GM18502 (cell line): Measurements from ENCODE around the gene C11orf24.
A peak's percentile ranks its signal among the peaks of the same experiment; 100 is the strongest.

Source experiments
- ATAC-seq: cut with Tn5 transposase; IDR thresholded peaks from one replicate; pipeline ENCODE4 v1.9.1; 2021; ENCODE audit warnings: mild to moderate bottlenecking; ENCODE audit not compliant: unreplicated experiment, poor library complexity

The C11orf24 gene

DNA sequence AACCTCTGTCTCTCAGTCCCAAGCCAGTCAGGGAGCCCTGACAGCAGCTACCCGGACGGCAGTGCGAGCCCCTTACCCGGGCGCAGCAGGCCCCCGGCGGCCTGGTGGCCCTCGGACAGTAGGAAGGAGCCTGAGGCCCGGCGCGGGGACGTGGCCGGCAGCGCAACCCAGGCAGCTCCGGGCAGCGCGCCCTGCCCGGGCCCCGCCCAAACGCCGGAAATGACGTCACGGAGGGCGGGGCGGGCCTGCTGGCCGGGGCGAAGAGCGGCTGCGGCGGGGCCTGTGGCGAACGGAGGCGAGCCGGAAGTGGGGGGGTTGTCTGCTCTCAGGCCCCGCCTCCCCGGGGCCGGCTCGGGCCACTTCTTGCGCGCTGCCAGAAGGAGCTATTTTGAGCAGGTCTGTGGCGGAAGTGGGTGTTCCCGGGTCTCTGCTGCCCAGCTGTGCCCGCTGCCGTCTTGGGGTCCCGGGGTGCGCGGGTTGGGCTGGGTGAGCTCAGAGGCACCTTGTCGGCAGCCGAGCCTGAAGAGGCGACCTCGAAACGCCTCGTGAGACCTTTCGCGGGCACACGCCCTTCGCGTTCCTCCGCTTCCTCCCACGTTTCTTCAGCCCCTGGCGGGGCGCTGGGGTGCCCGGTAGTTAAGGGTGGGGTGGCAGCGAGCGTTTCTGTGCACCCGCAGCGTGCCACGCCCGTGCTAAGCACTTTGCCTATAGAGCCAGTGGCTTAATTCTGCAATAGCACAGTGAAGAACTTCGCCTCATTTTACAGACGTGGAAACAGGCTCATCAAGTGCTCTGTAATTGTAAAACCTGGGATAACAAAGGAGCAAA lies at the start of gene C11orf24:
C11orf24 (minus strand) TSS at position 193 of the 828 bp plus-strand sequence. CDS start 8,206 bp downstream, outside the sequence.
- ATAC-seq, result peak; percentile 78

DNA sequence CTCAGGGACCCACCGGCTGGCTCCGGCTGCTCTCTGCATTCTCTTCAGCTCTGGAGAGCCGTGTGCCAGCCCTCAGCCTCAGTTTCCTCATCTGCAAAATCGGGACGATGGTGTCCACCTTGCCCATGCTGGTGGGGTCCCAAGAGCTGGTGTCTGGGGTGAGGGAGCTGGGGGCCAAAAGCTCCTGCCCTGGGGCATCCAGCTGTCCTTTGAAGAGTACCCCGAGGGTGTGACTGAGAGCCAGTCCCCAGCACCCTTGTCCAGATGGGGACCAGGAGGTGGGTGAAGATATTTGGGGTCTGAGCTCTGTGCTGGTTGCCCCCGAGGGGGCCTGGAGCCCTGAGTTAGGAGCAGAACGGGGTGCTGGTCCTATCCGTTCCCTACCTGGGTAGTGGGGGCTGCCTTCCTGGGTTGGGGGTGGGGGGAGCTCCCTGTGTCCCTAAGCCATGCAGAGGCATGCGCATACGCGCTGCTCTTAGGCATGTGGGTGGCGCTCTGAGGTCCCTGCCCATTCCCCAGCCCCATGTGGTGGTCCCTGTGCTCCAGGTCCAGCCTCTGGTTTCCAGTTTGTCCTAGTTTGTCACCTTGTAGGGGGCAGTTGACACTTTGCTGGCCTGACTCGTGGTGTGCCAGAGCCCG lies 45.5 kb upstream of the C11orf24 start:
- no peak for ATAC-seq

DNA sequence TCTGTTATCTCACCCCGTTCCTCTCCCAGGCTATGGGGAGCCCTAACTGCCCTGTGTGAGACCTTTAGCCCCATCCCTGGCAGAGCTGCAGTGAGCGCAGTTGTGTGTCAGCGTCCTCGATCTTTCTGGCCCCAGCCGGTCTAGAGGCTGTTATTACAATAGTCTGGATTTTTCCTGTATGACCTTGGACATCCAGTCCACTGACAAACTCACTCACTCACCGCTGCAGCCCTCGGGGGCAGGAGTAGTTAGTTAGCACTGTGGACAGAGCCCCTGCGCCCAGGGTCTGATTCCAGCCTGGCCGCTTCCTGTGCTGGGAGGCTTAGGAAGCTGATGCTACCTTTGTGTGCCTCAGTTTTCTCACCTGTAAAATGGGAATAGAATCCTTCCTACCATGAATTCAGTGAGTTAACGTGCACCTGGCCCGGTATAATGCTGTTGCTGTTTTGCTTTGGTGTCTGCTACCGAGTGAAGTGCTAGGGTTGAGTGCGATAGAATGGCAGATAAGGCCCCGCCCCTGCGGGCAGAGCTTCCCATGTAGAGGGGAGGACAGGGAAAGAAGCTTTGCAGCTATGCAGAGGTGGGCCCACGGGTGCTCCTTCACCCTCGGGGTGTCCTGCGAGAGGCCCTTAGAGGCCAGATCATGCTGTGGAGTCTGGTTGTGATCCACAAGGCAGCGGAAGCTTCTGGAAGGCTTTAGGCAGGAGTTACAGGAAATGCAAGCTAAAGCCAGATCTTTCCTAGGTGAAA lies 43.6 kb upstream of the C11orf24 start:
- no peak for ATAC-seq

DNA sequence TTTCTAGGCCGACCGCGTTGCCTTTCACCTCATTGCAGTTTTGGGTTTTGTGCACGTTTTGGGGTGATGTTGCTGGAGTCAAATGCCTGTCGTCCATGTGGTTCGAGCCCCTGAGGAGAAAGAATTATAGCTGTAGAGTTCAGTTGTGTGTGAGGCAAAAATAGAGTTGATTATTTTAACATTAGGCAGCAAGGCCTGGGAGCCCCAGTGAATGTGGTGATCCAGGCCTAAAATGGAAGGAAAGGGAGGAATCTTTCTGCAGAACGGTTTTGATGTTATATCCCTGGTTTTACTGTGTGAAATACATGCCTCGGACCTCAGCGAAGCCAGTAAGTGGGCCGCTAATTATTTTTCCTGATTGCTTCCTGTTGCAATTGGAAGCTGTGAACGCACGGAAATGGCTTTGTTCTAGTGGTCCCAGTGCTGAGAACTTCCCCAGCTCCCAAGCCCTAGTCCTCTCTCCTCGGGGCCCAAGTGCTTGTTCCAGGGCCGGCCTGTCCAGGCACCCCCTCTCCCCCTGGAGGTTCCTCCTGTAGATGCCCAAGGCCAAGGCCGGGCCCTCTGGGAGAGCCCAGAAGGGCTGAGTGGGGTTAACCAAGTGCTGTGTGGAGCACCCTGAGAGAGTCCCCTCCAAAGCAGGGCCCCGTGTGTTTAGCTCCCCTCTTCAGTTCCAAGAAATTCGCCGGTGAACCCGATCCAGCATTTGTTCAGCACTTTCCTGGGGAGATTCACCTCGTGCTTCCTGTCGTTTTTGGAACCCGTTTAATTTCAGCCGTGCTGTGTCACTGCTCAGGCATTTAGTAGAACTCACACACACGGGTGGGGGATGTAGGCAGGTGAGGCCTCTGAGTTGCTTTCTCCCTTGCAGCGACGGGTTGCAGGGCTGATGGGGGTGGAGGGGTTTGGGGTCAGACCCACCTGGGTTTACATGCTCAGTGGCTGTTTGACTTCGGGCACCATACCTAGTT lies 42.7 kb upstream of the C11orf24 start:
- no peak for ATAC-seq

DNA sequence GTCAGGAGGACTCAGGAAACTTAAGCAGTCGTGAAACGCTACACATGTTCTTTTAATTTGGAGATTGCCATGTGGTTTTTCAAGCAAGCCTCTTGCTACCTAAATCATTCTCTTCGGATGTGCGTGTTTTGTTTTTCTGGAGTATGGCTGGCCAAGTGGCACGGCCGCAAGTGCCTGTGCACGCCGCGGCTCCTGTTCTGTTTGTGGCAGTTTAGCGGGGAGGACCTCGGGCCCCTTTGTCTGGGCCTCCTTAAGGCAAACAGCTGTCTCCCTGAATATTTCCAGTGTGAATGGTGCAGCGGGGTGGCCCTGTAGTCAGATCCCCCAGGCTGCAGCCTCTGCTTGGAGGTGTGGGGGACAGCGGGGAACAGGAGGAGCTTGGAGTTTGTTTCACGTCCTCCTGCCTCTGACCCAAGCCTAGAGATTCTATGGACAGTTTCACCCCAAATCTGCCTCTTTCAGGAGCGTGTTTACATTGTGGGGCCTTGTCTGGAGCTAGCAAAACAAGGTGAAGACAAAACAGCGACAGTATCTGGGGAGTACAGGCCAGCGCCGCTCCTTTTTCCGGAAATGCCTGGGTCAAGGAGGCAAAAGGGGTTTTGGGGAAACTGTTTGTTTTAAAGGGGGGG lies 41.9 kb upstream of the C11orf24 start:
- ATAC-seq, result no peak

DNA sequence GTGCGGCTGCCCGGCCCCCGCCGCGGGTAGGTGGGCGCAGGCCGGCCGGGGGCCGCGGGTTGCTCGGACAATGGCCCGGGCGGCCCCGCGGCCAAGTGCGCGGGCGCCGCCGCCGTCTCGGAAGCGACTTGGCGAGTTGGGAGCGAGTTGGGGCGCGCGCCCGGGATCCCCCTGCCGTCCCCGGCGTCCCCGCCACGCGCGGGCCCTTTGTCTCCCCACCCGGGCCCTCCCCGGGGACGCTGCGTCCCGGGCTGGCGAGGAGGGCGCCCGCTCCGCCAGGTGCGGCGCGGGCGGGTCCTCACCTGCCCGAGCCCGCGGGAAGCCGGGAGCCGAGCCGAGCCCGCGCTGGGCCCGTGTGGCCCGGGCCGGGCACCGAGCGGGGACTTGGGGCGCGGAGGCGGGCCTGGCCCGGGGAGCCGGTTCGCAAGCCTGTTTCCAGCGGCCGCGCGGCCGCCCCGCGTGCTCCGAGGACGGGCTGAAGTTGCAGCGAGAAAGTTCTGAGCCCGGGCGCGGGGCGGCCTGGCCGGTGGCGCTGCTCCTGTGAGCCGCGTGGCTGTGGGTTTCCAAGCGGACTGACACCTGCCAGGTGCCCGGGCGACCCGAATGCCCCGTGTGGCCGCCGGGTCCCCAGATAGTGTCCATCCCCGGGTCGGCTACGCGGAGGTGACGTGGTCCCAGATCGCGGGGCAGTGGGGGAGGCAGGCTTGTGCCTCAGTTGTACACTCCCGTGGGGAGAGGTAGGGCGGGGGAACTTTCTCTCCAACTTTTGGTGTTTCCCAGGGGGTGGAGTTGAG lies 41.2 kb upstream of the C11orf24 start:
- ATAC-seq, result no peak

DNA sequence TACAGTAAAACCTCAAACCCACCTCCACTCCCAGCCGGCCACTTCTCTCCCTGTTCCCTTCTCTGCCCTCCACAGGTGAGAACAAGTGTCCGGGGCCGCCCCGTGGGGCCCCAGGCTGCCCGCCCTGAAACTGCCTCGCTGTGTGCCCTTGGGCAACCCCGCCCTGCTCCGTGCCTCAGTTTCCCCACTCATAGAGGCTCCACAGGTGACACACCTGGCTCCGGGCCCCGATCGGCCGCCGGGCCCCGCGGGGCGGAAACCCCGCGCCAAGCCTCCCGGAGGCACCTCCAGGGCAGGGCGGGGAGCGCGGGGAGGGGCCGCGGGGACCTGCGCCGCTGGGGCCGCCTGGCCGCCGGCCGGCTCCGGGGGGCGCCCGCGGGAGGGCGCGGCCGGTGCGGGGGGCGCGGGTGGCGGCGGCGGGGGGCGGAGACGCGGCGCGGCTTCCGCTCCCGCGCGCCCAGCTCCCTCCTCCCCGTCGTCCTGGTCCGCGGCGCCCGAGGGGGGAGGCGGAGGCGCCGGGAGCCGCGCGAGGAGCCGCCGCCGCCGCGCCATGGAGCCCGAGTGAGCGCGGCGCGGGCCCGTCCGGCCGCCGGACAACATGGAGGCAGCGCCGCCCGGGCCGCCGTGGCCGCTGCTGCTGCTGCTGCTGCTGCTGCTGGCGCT lies 40.5 kb upstream of the C11orf24 start, which contains the start of gene LRP5:
LRP5 (plus strand) TSS at position 475 of the 663 bp plus-strand sequence; CDS start at position 599, 124 bp downstream.
- no peak for ATAC-seq

DNA sequence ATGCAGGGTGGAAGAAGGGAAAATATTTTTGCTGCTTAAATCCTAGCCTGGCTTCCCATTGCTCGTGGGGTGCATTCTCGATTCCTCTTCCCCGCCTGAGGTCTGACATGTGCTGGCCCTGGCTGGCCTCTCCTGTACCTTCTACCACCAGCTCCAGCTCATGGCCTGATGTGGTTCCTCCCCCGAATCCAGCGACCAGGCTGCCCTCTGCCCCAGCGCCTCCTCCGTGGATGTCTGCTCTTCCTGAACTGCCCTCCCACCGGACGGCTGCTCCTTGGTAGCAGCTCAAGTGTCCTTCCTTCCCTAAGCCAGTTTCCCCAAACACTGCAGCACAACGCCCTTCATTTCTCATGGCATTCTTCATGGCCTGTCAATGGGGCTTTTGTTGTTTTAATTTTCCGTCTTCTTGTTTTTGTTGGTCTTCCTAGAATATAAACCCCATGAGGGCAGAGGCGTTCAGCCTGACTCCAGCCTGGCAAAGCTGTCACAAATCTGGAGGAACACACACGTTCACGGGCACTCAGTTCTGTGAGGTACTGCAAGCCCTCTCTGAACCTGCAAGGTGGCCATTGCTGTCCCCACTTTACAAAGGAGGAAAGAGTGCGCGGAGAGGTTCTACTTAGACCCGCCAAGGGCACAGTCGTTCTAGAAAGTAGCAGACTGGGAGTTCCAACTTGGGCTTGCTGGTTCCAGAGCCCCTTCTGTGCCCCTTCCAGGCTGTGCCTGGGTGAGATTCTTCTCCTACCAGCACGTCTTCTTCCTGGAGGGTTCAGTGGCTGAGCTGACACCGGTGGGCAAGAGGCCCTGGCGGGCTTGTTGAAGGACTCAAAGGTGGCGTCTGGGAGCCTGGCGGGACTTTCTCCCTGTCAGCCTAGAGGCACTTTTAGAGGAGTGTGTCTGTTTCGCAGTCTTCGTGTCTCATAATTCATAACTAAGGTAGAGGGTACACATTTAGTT lies 39.7 kb upstream of the C11orf24 start:
- ATAC-seq, result no peak

DNA sequence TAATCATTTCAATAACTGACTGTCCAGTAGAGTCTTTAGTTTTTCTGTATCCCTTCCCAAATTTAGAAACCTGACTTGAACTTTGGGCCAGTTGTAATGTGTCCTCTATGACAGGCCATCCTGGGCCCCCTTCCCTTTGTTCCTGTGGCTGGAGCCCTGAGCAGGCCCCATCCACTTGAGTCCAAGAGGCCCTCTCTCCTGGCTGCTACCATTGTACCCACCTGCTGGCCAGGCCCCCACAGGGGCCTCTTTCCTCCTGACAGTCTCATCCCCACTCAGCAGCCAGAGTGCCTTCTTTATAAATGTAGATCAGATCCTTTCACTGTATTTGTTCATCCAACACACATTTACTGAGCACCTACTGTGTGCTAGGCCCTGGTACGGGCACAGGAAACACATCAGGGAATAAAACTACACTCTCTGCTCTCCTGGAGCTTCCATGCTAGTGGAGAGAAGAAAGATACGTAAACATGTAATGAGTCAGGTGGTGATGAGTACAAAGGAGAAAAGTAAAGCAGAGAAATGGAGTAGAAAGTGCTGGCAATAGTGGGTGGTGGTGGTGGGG lies 37.9 kb upstream of the C11orf24 start:
- no peak for ATAC-seq

DNA sequence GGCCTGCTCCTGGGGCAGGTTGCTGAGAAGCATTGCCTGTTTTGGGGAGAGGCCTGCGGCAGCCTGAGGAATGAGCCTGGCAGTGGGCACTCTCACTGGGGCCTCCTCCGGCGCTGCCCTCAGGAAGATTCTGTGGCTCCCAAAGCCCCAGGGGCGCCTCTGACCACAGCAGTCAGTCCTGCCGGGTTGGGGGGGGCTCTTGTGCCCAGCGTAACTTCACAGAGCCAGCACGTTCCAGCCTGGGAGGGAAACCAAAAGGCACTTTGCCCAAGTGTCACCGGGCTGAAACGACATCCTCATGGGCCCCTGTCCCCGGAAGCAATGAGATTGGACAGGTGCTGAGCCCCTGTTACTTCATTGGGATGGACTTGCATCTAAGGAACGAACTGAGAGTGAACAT lies 36.3 kb upstream of the C11orf24 start:
- no peak for ATAC-seq

DNA sequence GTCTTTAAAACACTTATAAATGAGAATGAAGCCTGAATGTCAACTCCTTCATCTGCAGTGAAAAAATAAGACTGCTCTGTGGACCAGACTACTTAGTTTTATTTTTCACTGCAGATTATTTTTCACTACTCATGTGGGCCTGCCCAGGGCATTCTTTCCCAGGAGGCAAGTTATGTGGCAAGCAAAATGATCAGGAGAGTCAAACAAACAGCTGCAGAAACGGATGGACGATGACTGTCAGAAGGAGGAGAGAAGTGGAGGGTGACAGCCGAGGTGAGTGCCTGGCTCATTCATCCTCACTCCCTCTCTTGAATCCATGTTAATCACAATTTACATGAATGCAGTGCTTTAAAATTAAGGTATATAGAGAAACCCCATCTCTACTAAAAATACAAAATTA lies 34.9 kb upstream of the C11orf24 start:
- ATAC-seq, result no peak

DNA sequence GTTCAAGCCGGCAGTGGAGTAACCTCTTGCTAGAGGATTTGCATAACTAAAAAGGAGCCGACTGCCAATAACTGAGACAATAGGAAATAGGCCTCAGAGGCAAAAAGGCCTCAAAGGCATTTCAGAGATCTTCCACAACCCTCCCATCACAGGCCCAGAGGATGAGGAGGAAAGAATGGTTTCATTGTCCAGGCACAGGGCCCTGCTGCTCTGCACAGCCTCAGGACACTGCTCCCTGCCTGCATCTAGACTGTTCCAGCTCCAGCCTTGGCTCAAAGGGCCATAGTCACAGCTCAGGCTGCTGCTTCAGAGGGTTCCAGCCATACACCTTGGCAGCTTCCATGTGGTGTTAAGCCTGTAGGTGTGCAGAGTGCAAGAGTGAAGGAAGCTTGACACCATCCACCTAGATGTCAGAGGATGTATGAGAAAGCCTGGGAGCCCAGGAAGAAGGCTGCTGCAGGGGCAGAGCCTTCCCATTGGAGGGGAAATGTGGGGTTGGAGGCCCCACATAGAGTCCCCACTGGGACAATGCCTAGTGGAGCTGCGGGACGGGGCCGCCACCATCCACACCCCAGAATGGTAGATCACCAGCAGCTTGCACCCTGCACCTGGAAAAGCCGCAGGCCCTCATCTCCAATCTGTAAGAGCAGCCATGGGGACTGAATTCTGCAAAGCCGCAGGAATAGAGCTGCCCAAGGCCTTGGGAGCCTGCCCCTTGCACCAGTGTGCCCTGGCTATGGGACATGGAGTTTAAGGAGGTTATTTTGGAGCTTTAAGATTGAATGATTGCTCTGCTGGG lies 32.4 kb upstream of the C11orf24 start:
- no peak for ATAC-seq

DNA sequence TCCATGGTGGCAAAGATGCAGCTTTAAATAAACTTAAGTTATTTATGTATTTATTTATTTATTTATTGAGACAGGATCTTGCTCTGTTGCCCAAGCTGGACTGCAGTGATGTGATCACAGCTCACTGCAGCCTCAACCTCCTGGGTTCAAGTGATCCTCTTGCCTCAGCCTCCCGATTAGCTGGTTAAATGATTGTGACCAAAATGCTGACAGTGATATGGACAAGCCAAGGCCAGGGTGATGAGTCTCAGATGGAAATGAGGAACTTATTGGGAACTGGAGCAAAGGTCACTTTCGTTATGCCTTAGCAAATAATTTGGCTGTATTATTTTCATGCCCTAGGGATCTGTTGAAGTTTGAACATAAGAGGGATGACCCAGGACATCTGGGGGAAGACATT lies 31.3 kb upstream of the C11orf24 start:
- no peak for ATAC-seq

DNA sequence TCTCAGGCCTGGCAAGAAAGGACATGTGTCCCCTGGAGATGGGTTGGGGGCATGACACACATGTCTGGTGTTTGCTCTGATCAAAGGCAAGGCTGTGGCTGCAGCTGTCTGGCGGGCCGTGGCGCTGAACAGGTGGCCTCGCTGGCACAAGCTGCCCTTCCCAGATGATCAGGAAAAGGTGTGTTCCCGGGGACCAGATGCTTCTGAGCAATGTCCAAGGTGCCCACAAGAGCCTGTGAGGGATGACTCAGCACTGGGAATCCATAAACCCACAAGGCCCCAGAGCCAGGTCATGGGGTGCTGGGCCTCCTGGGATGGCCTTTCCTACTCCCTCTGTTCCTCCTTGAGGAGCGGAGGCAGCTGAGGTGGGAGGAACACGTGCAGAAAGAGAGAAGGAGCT lies 30.9 kb upstream of the C11orf24 start:
- no peak for ATAC-seq

DNA sequence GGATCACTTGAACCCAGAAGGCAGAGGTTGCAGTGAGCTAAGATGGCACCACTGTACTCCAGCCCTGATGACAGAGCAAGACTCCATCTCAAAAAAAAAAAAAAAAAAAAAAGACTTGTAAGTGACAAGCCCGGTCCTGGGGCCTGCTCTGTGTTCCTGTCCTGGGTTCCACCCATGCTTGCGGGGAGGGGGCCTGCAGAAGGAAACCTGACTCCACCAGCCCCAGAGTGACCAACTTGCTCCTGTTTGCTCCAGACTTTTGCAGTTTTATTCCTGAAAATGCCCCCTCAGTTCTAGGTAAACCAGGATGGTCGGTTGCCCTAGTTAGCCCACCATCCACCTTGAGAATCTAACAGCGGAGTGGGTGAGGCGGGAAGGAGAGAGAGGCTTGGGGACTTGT lies 30.5 kb upstream of the C11orf24 start:
- ATAC-seq, result no peak
